ENCODE data around the gene USP20. TPM values are rescaled to one million over a fixed set of nuclear protein-coding genes. Genes with fewer than 3 reads are reported as not detected.
"Not testable (repeated sequence)": the region's sequence is repeated elsewhere in the genome, so short reads cannot be mapped to it uniquely, and the experiment has no call there.

The USP20 gene
- total RNA-seq, 1 donor from 2014 or later = 14.0 TPM

GRCh38 chr9:129884220-129885017, 49.2 kb downstream of the USP20 start:
- ATAC-seq = peak; percentile 76
- DNase-seq (ENCODE audit: missing footprints) = peak; percentile 96
- intact Hi-C loops (cut with DNase I) = loop anchor here (1.0 to 5.0 kb wide), 4 partner anchors 78 to 353 kb away; partner anchors contain the start of gene GPR107

GRCh38 chr9:129885018-129885669, 49.9 kb downstream of the USP20 start:
- ATAC-seq (peak; percentile 47), DNase-seq (ENCODE audit: missing footprints) (no peak)
- intact Hi-C loops (cut with DNase I) = loop anchor here (1.0 to 5.0 kb wide), 4 partner anchors 77 to 352 kb away; partner anchors contain the start of gene GPR107

GRCh38 chr9:129885670-129886106, 50.4 kb downstream of the USP20 start:
- ATAC-seq = peak; percentile 95
- intact Hi-C loops (cut with DNase I) = loop anchor here (1.0 to 5.0 kb wide), 4 partner anchors 77 to 352 kb away; partner anchors contain the start of gene GPR107
- DNase-seq (ENCODE audit: missing footprints) = peak; percentile 97

DNA sequence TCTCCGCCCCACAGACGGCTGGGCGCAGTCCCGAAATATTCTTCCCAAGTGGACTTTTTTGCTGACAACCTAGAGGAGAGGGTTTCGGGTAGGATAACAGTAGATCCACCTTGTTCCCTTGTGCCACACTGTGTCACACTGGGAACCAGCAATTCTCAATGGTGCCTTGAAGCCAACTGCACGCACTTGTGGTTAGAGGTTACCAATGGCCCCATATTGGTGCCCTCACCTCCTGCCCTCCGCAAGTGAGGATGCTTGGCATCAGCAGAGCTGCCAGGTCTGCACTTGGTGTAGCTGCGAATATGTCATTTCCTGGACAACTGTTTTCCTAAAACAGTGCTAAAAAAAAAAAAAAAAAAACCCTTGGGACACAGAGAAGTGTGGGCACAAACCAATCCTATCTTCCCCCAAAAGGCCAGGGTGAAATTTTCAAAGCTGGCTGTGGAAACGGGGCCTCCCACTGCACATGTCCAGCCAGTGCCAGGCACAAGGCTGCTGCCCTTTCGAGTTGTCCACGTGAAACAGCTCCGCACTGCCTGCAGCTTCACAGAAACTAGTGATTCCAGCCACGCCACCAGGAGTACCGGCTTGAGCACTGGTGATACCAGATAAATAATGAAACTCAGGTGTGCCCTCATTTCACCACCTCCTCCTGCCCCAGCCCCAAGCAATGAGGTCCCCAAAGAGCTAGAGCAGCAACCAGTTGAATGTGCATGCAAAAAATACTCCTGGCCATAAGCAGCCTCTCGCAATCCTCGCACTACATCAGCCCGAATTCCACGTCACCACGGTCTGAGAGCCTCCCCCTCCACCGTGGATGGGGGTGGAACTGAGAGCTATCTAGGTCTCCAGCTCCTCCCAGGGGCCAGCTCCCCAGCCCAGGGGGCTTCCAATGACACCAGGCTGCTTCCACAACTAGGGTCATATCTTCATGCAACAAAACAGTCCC, 51.2 kb downstream of the USP20 start:
- intact Hi-C loops (cut with DNase I) = loop anchor here (5.0 kb wide), 2 partner anchors 76 to 351 kb away; no protein-coding TSS in a partner anchor
- DNase-seq (ENCODE audit: missing footprints) = no peak
- no peak for ATAC-seq

DNA sequence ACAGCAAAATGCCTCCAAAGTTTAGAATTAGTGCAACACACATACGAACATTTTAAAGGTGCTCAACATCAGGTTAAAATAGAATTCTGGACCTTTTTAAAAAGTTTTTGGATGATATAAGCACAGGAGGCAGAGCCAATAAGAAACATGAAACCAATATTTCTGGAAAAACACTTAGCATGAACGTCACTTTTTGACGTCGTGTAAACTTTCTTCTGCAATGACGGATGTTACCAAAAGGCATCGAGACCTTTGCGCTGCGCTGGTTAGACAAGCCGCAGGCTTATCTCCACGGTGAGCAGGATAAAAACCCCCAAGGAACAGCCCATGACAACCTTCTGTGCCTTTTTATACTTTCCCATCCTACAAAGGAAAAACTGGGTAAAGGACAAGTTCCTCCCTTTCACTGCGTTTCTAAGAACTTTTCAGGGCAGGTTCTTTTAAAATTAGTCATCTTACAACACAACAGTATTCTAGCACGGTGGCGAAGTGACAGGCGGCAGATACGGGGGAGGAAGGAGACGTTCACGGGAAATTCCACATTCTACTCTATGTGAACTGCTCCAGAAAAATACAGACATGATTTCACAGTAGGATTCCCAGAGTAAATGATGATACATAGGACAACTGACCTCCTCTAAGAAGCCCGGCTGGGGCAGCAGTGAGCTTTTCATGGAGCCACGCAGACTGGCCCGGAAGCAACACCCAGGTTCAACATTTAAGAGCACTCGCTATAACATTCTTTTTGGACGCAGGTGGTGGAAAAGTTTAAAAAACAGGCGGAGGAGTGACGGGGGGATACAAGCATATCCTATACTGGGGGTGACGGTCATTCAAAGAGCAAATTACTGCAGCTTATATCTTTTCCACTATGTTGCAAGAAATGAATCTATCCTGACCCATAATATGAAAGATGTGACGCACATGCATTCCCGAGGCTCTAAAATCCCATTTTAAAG, 52.4 kb downstream of the USP20 start:
- intact Hi-C loops (cut with DNase I) = loop anchor here (5.0 kb wide), 2 partner anchors 75 to 350 kb away; no protein-coding TSS in a partner anchor
- no peak for ATAC-seq

DNA sequence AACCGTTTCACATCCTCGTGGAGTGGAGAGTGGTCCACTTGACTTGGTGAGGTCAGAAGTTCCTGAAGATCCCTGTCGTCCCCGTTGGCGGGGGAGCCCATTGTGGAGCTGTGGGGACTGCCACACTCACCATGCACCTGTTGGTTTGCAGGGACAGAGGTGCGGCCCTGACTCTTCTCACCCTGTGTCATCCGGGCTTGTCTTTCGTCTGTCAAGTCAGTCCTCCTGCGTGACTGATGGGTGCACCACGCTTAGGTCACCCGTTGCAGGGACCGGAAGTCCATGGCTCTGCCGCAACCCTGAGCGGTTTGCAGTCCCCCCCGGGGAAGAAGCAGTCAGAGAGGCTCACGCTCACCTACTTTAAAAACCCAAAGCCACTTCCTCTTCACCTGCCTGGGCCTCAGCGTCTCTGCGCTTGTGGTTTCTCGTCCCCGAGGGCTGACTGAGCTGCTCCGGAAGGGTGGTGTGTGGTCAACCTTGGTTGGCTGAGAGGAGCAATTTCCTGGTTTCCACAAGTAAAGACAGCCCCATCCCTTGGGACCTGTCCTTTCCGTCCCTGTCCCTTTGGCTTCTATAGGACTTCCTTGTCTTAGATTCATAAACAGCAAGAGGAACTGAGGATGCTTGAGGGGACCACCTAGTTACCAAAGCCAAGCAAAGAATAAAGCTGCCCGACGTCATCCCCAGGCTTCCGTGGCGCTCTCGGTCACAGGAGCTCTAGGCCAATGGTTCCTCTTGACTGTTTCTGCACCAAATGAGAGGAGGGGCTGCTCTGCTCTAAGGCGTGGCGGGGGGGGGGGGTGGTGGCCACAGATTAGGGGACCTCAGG, 53.2 kb downstream of the USP20 start:
- ATAC-seq (no peak), DNase-seq (ENCODE audit: missing footprints) (peak; percentile 89)
- intact Hi-C loops (cut with DNase I) = loop anchor here (5.0 kb wide), 2 partner anchors 74 to 349 kb away; no protein-coding TSS in a partner anchor

More for the DNA sequence above, 52.4 kb downstream of the USP20 start:
- DNase-seq (ENCODE audit: missing footprints) = peak; percentile 78

DNA sequence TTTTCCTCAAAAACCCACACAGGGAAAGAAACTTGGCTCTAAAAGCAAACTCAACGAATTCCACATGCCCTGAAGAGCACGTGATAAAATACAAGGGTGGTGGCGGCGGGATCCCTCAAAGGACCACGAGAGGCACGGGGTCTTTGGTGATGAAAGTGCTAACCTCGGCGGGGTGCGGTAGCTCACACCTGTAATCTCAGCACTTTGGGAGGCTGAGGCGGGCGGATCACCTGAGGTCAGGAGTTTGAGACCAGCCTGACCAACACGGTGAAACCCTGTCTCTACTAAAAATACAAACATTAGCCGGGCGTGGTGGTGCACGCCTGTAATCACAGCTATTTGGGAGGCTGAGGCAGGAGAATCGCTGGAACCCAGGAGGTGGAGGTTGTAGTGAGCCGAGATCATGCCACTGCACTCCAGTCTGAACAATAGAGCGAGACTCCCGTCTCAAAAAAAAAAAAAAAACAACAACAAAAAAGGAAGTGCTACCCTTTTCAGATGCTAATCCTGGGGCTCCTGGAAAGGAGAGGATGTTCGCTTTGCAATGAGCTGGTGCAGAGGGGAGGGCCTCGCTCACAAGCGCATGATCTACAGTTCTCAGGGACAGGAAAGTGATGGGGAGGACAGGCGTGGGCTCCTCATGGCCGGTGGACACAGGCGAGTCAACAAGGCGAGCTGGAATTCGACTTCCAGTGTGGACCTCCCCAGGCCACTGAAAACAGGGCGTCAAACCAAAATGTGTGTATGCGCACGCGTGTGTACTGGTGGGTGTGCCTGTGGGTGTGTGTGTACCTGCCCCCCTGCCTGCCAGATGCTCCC, 54.1 kb downstream of the USP20 start:
- intact Hi-C loops (cut with DNase I) = loop anchor here (5.0 kb wide), 2 partner anchors 73 to 348 kb away; no protein-coding TSS in a partner anchor
- ATAC-seq = no peak
- no peak for DNase-seq (ENCODE audit: missing footprints)

- peak; percentile 73 for DNase-seq (ENCODE audit: missing footprints)
- intact Hi-C loops (cut with DNase I) = loop anchor here (5.0 kb wide), 2 partner anchors 72 to 347 kb away; no protein-coding TSS in a partner anchor
- no peak for ATAC-seq
Observed at GRCh38 chr9:129889941-129890717, 54.9 kb downstream of the USP20 start.

DNA sequence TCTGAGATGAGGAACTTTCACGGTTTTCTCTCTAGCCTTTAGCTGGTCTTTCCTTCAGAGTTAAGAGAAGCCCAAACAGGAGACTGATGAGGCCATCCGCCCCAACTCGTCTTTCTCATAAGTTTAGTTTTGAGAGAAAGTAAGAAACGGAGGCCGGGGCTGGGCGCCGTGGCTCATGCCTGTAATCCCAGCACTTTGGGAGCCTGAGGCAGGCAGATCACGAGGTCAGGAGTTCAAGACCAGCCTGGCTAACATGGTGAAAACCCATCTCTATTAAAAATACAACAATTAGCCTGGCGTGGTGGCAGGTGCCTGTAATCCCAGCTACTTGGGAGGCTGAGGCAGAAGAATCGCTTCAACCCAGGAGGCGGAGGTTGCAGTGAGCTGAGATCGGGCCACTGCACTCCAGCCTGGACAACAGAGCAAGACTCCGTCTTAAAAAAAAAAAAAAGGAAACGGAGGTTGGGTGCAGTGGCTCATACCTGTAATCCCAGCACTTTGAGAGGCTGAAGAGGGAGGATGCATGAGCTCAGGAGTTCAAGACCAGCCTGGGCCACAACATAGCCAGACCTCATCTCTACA, 55.6 kb downstream of the USP20 start:
- ATAC-seq; DNase-seq (ENCODE audit: missing footprints); intact Hi-C loops (cut with DNase I): not testable (repeated sequence)

GRCh38 chr9:129891569-129891968, 56.3 kb downstream of the USP20 start:
- intact Hi-C loops (cut with DNase I) = no loop called here
- DNase-seq (ENCODE audit: missing footprints) (no peak), ATAC-seq (no peak)

- DNase-seq (ENCODE audit: missing footprints) = no peak
- intact Hi-C loops (cut with DNase I) = no loop called here
- no peak for ATAC-seq
Observed at GRCh38 chr9:129894120-129894823, 59.0 kb downstream of the USP20 start.

DNA sequence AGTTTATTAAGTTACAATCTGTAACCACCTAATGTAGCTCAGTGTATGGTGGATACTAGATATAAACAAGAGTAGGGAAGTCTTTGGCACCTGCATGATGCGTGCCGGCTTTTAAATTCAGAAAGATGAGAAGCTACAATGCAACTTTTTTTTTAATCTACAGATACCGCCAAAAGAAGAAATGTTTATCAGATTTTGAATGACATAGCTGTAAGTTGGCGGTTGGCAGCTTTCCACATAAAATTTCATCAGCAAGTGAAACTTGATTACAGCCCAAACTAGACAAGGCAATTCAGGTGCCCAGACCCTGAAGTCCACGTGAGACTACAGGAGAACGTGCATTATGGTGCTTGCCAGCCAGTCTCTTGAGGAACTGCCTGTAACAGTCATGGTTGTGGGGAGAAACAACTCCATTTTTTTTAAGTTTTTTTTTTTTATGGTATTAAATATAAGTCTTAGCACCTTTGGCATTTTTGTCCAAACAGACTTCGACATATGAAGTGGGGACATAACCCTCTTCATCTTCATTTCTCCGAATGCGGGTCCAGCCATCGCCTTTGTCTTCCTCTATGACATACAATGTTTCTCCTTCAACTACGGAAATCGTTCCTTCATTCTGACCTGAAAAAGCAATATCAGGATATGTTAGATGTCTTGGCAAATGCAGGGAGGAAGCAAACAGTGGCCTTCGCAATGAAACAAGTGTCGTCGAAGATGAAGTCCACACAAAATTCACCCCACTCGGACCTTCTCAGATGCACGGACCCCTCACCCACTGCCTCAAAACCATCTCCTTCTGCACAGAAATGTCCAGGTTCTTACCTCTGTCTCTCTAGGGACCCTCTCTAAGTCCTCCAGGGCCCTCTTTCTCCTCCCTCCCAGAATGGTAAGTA, 60.4 kb downstream of the USP20 start:
- no peak for DNase-seq (ENCODE audit: missing footprints)
- intact Hi-C loops (cut with DNase I) = no loop called here
- ATAC-seq = no peak

DNA sequence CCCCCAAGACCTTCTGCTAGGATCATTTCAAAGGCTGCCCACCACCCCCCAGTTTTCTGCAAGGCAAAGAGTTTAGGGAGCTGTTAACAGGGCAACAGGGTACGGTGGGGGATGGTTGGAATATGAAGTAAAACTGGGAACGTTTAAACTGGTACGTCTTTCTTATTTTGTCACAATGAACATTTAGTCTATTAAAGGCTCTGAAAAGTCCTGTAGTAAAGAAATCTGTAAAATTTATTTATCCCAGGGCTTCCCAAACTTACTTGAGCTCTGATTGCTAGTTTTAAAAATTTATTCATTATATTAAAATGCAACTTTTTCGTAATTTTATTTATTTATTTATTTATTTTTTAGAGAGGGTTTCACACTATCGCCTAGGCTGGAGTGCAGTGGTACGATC, 62.0 kb downstream of the USP20 start:
- DNase-seq (ENCODE audit: missing footprints) (no peak), ATAC-seq (no peak)
- intact Hi-C loops (cut with DNase I) = no loop called here
